ENCODE data around the gene CAMK1D.

- TF ChIP-seq CTCF (IDR thresholded peaks at IDR 0.05; ENCODE audit: low read depth, low read length, poor library complexity, severe bottlenecking) (no peak), EZH2phosphoT487 (IDR thresholded peaks at IDR 0.05; ENCODE audit: borderline replicate concordance, low read length) (no peak)
Measured at GRCh38 chr10:12350925-12351324, 1.6 kb downstream of the CAMK1D start.

All from DOHH2 (cell line).